Measurements from ENCODE around the gene PCDHGA6.

Gene PCDHGA6

GRCh38 chr5:141419074-141419880 is 45.6 kb downstream of the PCDHGA6 start:
- peaks cover 44% of the 10 kb centered on the region for H3K9me3 ChIP-seq (replicated peaks; ENCODE audit: low read length)
- no peaks in the 10 kb centered on the region for H3K4me1 ChIP-seq (ENCODE audit: control insufficient read depth, insufficient read depth, low read length)
- H3K4me3 ChIP-seq (ENCODE audit: low read length), result no peak overlapping the region
- no peak overlapping the region for H3K9ac ChIP-seq (ENCODE audit: low read depth, low read length)
- H3K36me3 ChIP-seq (ENCODE audit: insufficient read depth, low read length), result peaks cover 3% of the 10 kb centered on the region
- H3K27me3 ChIP-seq (ENCODE audit: control insufficient read depth, insufficient read depth, low read length), result no peaks in the 10 kb centered on the region
- H3K4me2 ChIP-seq (ENCODE audit: low read length), result no peak overlapping the region

DNA sequence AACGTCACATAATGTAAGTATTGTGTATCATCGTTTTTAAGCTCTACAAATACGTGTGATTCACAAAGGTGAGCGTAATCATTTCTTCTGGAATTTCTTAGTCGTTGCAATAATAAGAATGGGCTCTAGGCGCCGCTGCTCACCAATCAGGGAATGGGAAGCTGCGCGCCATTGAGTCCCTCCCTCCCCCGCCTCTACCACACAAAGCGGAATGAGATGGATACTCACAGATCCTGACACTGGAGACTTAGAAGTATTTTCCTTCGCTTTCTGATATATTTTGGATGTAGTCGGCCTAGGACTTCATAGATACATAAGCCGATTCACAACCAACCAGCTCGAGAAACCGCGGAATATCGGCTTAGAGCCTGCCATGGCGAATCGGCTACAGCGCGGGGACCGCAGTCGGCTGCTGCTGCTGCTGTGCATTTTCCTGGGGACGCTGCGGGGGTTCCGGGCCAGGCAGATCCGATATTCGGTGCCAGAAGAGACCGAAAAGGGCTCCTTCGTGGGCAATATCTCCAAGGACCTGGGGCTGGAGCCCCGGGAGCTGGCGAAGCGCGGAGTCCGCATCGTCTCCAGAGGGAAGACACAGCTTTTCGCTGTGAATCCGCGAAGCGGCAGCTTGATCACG is 47.3 kb downstream of the PCDHGA6 start, which contains the start of gene PCDHGA11:
TSS of gene PCDHGA11 (plus strand) at position 197 of the 634 bp plus-strand sequence. CDS start at position 374, 177 bp downstream.
- no peaks in the 10 kb centered on the region for H3K27me3 ChIP-seq (ENCODE audit: control insufficient read depth, insufficient read depth, low read length)
- H3K4me1 ChIP-seq (ENCODE audit: control insufficient read depth, insufficient read depth, low read length), result no peaks in the 10 kb centered on the region
- peak within 1 kb of the TSS; percentile 61 for H3K4me3 ChIP-seq (ENCODE audit: low read length)
- peak within 1 kb of the TSS; percentile 68 for H3K4me2 ChIP-seq (ENCODE audit: low read length)
- peak within 1 kb of the TSS; percentile 25 for H3K9ac ChIP-seq (ENCODE audit: low read depth, low read length)
- peaks cover 40% of the 10 kb centered on the region for H3K9me3 ChIP-seq (replicated peaks; ENCODE audit: low read length)
- H3K36me3 ChIP-seq (ENCODE audit: insufficient read depth, low read length), result no peaks in the 10 kb centered on the region

GRCh38 chr5:141421489-141421855 is 47.8 kb downstream of the PCDHGA6 start:
- peak overlapping the region; percentile 61 for H3K4me3 ChIP-seq (ENCODE audit: low read length)
- peak overlapping the region; percentile 25 for H3K9ac ChIP-seq (ENCODE audit: low read depth, low read length)
- peak overlapping the region; percentile 68 for H3K4me2 ChIP-seq (ENCODE audit: low read length)
- H3K9me3 ChIP-seq (replicated peaks; ENCODE audit: low read length), result peaks cover 40% of the 10 kb centered on the region
- no peaks in the 10 kb centered on the region for H3K4me1 ChIP-seq (ENCODE audit: control insufficient read depth, insufficient read depth, low read length)
- no peaks in the 10 kb centered on the region for H3K27me3 ChIP-seq (ENCODE audit: control insufficient read depth, insufficient read depth, low read length)
- no peaks in the 10 kb centered on the region for H3K36me3 ChIP-seq (ENCODE audit: insufficient read depth, low read length)

DNA sequence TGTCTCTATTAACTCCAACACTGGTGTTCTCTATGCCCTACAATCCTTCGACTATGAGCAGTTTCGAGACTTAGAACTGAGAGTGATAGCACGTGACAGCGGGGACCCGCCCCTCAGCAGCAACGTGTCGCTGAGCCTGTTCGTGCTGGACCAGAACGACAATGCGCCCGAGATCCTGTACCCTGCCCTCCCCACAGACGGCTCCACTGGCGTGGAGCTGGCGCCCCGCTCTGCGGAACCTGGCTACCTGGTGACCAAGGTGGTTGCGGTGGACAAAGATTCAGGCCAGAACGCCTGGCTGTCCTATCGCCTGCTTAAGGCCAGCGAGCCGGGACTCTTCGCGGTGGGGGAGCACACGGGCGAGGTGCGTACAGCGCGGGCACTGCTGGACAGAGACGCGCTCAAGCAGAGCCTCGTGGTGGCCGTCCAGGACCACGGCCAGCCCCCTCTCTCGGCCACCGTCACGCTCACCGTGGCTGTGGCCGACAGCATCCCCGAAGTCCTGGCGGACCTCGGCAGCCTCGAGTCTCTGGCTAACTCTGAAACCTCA is 49.1 kb downstream of the PCDHGA6 start:
- no peaks in the 10 kb centered on the region for H3K36me3 ChIP-seq (ENCODE audit: insufficient read depth, low read length)
- no peak overlapping the region for H3K4me2 ChIP-seq (ENCODE audit: low read length)
- H3K4me3 ChIP-seq (ENCODE audit: low read length), result no peak overlapping the region
- H3K9ac ChIP-seq (ENCODE audit: low read depth, low read length), result no peak overlapping the region
- H3K27me3 ChIP-seq (ENCODE audit: control insufficient read depth, insufficient read depth, low read length), result no peaks in the 10 kb centered on the region
- peaks cover 53% of the 10 kb centered on the region for H3K9me3 ChIP-seq (replicated peaks; ENCODE audit: low read length)
- H3K4me1 ChIP-seq (ENCODE audit: control insufficient read depth, insufficient read depth, low read length), result no peaks in the 10 kb centered on the region

- Histone ChIP-seq H3K9ac (ENCODE audit: low read depth, low read length) (no peak overlapping the region), H3K4me2 (ENCODE audit: low read length) (no peak overlapping the region), H3K4me3 (ENCODE audit: low read length) (no peak overlapping the region), H3K4me1 (ENCODE audit: control insufficient read depth, insufficient read depth, low read length) (no peaks in the 10 kb centered on the region), H3K9me3 (replicated peaks; ENCODE audit: low read length) (peaks cover 40% of the 10 kb centered on the region), H3K27me3 (ENCODE audit: control insufficient read depth, insufficient read depth, low read length) (no peaks in the 10 kb centered on the region), H3K36me3 (ENCODE audit: insufficient read depth, low read length) (peaks cover 3% of the 10 kb centered on the region)
Observed at GRCh38 chr5:141427783-141428426, 54.2 kb downstream of the PCDHGA6 start.

Data from skeletal muscle satellite cell (primary cell).